ENCODE data around the gene SLC17A4.
"Not testable (repeated sequence)": the region's sequence is repeated elsewhere in the genome, so short reads cannot be mapped to it uniquely, and the experiment has no call there.

SLC17A4 gene

GRCh38 chr6:25754535-25754934 is at the start of gene SLC17A4:
Gene SLC17A4, plus strand, starts transcription at chr6:25754742. Its CDS starts 7,221 bp downstream, at chr6:25761963.
- DNase-seq (ENCODE audit: low read depth) = no peak

GRCh38 chr6:25706314-25707014 is 48.1 kb upstream of the SLC17A4 start:
- no peak for DNase-seq (ENCODE audit: low read depth)

GRCh38 chr6:25709761-25710160 is 44.8 kb upstream of the SLC17A4 start:
- no peak for DNase-seq (ENCODE audit: low read depth)

GRCh38 chr6:25710287-25710686 is 44.3 kb upstream of the SLC17A4 start:
- no peak for DNase-seq (ENCODE audit: low read depth)

- DNase-seq (ENCODE audit: low read depth) = no peak
Measured at GRCh38 chr6:25713824-25714223, 40.7 kb upstream of the SLC17A4 start.

- DNase-seq (ENCODE audit: low read depth) = no peak
Measured at GRCh38 chr6:25714765-25715164, 39.8 kb upstream of the SLC17A4 start.

GRCh38 chr6:25715794-25716193 is 38.7 kb upstream of the SLC17A4 start:
- no peak for DNase-seq (ENCODE audit: low read depth)

- DNase-seq (ENCODE audit: low read depth) = no peak
Measured at GRCh38 chr6:25717866-25718740, 36.4 kb upstream of the SLC17A4 start.

GRCh38 chr6:25726122-25726911 is 28.2 kb upstream of the SLC17A4 start:
- no peak for DNase-seq (ENCODE audit: low read depth)

- no peak for DNase-seq (ENCODE audit: low read depth)
Measured at GRCh38 chr6:25727028-25727427, 27.5 kb upstream of the SLC17A4 start.

GRCh38 chr6:25730907-25731306 is 23.6 kb upstream of the SLC17A4 start:
- no peak for DNase-seq (ENCODE audit: low read depth)

GRCh38 chr6:25731721-25732120 is 22.8 kb upstream of the SLC17A4 start:
- no peak for DNase-seq (ENCODE audit: low read depth)

- no peak for DNase-seq (ENCODE audit: low read depth)
Measured at GRCh38 chr6:25732468-25733198, 21.9 kb upstream of the SLC17A4 start.

- DNase-seq (ENCODE audit: low read depth) = no peak
Measured at GRCh38 chr6:25735261-25735660, 19.3 kb upstream of the SLC17A4 start.

- DNase-seq (ENCODE audit: low read depth) = no peak
Measured at GRCh38 chr6:25743868-25744267, 10.7 kb upstream of the SLC17A4 start.

- no peak for DNase-seq (ENCODE audit: low read depth)
Measured at GRCh38 chr6:25745836-25746235, 8.7 kb upstream of the SLC17A4 start.

GRCh38 chr6:25746968-25747367 is 7.6 kb upstream of the SLC17A4 start:
- DNase-seq (ENCODE audit: low read depth) = no peak

- DNase-seq (ENCODE audit: low read depth) = no peak
Measured at GRCh38 chr6:25747477-25747876, 7.1 kb upstream of the SLC17A4 start.

GRCh38 chr6:25748049-25748448 is 6.5 kb upstream of the SLC17A4 start:
- DNase-seq (ENCODE audit: low read depth) = no peak

GRCh38 chr6:25748601-25749517 is 5.7 kb upstream of the SLC17A4 start:
- DNase-seq (ENCODE audit: low read depth) = not testable (repeated sequence)

- no peak for DNase-seq (ENCODE audit: low read depth)
Measured at GRCh38 chr6:25749837-25750236, 4.7 kb upstream of the SLC17A4 start.

Data from GM04504 (cell line).